ENCODE results near the gene OLR1. TPM values are rescaled to one million over a fixed set of nuclear protein-coding genes. Genes with fewer than 3 reads are reported as not detected.

Gene OLR1
- total RNA-seq, 2 donors from 2014 or later, result 0.66 to 5.7 TPM

DNA sequence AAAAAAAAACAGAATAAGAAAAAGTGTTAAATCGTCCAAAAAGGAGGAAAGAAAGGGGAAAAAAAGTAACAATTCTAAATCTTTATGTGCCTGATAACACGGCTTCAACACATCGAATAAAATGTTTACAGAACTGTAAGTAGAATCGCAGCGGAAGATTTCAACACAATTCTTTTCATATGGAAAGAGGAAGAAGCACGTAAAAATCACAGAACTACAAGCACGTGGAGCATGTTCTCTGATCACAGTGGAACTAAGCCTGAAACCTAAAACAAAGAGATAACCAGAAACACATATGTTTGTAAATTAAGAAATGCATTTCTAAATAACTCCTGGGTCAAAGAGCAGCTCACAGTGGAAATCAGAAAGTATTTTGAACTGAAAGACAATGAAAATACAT lies 50.7 kb downstream of the OLR1 start:
- TF ChIP-seq, protein P1, sequence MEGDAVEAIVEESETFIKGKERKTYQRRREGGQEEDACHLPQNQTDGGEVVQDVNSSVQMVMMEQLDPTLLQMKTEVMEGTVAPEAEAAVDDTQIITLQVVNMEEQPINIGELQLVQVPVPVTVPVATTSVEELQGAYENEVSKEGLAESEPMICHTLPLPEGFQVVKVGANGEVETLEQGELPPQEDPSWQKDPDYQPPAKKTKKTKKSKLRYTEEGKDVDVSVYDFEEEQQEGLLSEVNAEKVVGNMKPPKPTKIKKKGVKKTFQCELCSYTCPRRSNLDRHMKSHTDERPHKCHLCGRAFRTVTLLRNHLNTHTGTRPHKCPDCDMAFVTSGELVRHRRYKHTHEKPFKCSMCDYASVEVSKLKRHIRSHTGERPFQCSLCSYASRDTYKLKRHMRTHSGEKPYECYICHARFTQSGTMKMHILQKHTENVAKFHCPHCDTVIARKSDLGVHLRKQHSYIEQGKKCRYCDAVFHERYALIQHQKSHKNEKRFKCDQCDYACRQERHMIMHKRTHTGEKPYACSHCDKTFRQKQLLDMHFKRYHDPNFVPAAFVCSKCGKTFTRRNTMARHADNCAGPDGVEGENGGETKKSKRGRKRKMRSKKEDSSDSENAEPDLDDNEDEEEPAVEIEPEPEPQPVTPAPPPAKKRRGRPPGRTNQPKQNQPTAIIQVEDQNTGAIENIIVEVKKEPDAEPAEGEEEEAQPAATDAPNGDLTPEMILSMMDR (IDR thresholded peaks at IDR 0.05), result no peak
- TF ChIP-seq POLR2A (IDR thresholded peaks at IDR 0.05), result no peak
- H3K27me3 ChIP-seq, result no peaks in the 10 kb centered on the region
- intact Hi-C loops (cut with DNase I), result no loop called here
- H3K9me3 ChIP-seq, result no peaks in the 10 kb centered on the region
- ATAC-seq (no peak), DNase-seq (peak in 1 of 4 donors; percentile 19)
- 59 to 74% methylated on average over 7 of the region's 7 CpGs for WGBS, 2 donors
- peak overlapping the region in 1 of 4 donors; percentile 57 for H3K27ac ChIP-seq
- no peaks in the 10 kb centered on the region for H3K4me1 ChIP-seq
- no peaks in the 10 kb centered on the region for H3K36me3 ChIP-seq (replicated peaks in 1 of 2; ENCODE audit: insufficient read depth in 1 of 2, low read depth in 2 of 2)
- no peak overlapping the region for H3K4me3 ChIP-seq

DNA sequence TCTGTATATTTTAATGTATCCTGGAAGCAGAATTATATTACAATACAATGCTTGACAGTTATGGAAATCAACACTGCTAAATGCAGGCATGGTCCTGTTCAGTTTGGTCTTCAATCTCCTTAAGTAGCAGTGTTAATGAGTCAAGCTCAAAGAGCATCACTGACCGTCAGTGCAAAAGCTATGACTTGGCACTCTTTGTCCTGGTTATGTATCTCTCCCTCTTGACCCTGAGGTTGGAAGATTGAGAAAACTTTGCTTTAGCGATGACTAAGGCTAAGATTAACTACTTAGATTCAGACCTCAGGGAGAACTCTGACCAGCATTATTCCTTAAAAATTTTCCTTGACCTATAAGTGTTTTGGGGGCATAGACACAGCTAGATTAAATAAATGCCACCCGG lies 52.9 kb downstream of the OLR1 start:
- Histone ChIP-seq H3K27ac (no peak overlapping the region), H3K9me3 (no peaks in the 10 kb centered on the region), H3K36me3 (replicated peaks in 1 of 2; ENCODE audit: insufficient read depth in 1 of 2, low read depth in 2 of 2) (no peaks in the 10 kb centered on the region), H3K27me3 (no peaks in the 10 kb centered on the region), H3K4me1 (no peaks in the 10 kb centered on the region), H3K4me3 (no peak overlapping the region)
- 69 to 72% methylated on average over 3 of the region's 3 CpGs for WGBS, 2 donors
- no peak for ATAC-seq
- TF ChIP-seq, protein P1 (IDR thresholded peaks at IDR 0.05), result no peak
- no peak for TF ChIP-seq POLR2A (IDR thresholded peaks at IDR 0.05)
- DNase-seq, result no peak
- intact Hi-C loops (cut with DNase I), result no loop called here

DNA sequence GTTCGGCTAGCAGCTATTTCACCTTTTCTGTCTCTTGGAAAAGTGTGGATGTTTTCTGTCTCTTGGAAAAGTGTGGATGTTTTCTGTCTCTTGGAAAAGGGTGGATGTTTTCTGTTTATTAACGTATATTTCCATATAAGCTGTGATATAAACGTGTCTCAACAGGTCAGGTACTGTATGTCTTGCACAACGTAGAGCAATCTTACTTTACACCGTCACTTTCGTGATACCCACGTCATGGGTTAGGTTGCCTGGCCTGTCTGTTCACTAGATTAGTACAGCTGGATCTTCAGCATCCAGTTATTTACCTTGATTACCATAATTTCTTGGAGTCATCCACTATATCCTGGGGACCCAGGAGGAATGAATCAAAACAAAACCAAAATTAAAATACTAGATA lies 56.0 kb downstream of the OLR1 start:
- whole genome bisulfite sequencing, 2 donors, result 65 to 74% methylated on average over 7 of the region's 7 CpGs

DNA sequence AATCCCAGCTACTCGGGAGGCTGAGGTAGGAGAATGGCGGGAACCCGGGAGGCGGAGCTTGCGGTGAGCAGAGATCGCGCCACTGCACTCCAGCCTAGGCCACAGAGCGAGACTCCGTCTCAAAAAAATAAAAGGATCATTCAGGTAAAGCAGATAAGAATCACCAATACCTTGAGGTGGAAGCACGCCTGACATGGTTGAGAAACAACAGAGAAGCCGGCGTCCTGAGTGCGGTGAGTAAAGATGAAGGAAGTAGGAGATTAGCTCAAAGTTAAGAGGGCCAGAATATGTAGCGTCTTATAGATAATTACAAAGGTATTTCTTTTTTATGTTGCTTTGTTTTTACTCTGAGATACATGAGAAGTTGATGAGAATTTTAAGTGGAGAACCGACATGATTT lies 56.6 kb downstream of the OLR1 start:
- Histone ChIP-seq H3K9me3 (no peaks in the 10 kb centered on the region), H3K4me3 (no peak overlapping the region), H3K36me3 (replicated peaks in 1 of 2; ENCODE audit: insufficient read depth in 1 of 2, low read depth in 2 of 2) (no peaks in the 10 kb centered on the region), H3K27ac (no peak overlapping the region), H3K27me3 (no peaks in the 10 kb centered on the region), H3K4me1 (no peaks in the 10 kb centered on the region)
- 73 to 77% methylated on average over 15 of the region's 15 CpGs for WGBS, 2 donors
- intact Hi-C loops (cut with DNase I), result no loop called here
- DNase-seq, result no peak
- no peak for TF ChIP-seq POLR2A (IDR thresholded peaks at IDR 0.05)
- ATAC-seq, result no peak

More for the DNA sequence above, 56.0 kb downstream of the OLR1 start:
- no peak for DNase-seq
- TF ChIP-seq, protein P1 (IDR thresholded peaks at IDR 0.05), result no peak
- TF ChIP-seq POLR2A (IDR thresholded peaks at IDR 0.05), result no peak
- Histone ChIP-seq H3K27ac (no peak overlapping the region), H3K36me3 (replicated peaks in 1 of 2; ENCODE audit: insufficient read depth in 1 of 2, low read depth in 2 of 2) (no peaks in the 10 kb centered on the region), H3K9me3 (no peaks in the 10 kb centered on the region), H3K4me3 (no peak overlapping the region), H3K27me3 (no peaks in the 10 kb centered on the region), H3K4me1 (no peaks in the 10 kb centered on the region)
- intact Hi-C loops (cut with DNase I), result no loop called here
- no peak for ATAC-seq

DNA sequence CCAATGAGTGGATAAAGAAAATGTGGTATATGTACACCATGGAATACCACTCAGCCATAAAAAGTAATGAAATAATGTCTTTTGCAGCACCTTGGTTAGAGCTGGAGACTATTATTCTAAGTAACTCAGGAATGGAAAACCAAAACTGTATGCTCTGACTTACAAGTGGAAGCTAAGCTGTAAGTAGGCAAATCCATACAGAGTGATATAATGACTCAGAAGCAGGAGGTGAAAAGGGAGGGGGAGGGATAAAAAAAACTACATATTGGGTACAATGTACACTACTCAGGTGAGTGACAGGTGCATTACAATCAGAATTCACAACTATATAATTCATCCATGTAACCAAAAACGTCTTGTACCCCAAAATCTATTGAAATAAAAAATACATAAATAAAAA lies 58.0 kb downstream of the OLR1 start:
- intact Hi-C loops (cut with DNase I), result no loop called here
- no peaks in the 10 kb centered on the region for H3K9me3 ChIP-seq
- no peak for ATAC-seq

More for the DNA sequence above, 58.0 kb downstream of the OLR1 start:
- H3K4me3 ChIP-seq, result no peak overlapping the region
- 40 to 41% methylated on average over 1 of the region's 1 CpG for WGBS, 2 donors
- no peaks in the 10 kb centered on the region for H3K36me3 ChIP-seq (replicated peaks in 1 of 2; ENCODE audit: insufficient read depth in 1 of 2, low read depth in 2 of 2)
- H3K27ac ChIP-seq, result no peak overlapping the region
- TF ChIP-seq, protein P1 (IDR thresholded peaks at IDR 0.05), result no peak
- TF ChIP-seq POLR2A (IDR thresholded peaks at IDR 0.05), result no peak
- DNase-seq, result no peak
- H3K4me1 ChIP-seq, result no peaks in the 10 kb centered on the region
- no peaks in the 10 kb centered on the region for H3K27me3 ChIP-seq
